ENCODE data around the gene SLC16A11. TPM values are rescaled to one million over a fixed set of nuclear protein-coding genes. Genes with fewer than 3 reads are reported as not detected.

Gene SLC16A11
- total RNA-seq, 2 donors from 2014 or later = 0.24 to 0.44 TPM

DNA sequence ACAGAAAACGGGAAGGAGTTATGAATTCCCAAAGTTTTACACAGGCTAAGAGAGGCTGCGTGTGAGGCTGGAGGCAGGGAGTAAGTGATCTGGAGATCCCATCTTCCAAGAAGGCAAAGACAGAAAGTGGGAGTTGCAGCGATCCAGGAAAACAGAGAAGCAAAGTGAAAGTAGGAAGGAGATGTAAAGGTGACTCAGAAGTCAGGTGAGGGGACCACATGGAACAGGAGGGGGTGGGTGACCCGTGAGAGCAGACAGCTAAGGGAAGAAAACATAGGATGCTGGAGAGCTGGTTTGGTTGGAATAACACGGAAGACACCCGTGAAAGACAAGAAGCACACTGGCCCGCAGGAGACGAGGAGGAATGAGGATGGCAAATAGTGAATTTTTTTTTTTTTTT lies 46.7 kb downstream of the SLC16A11 start:
- DNase-seq = no peak
- TF ChIP-seq, protein P1, sequence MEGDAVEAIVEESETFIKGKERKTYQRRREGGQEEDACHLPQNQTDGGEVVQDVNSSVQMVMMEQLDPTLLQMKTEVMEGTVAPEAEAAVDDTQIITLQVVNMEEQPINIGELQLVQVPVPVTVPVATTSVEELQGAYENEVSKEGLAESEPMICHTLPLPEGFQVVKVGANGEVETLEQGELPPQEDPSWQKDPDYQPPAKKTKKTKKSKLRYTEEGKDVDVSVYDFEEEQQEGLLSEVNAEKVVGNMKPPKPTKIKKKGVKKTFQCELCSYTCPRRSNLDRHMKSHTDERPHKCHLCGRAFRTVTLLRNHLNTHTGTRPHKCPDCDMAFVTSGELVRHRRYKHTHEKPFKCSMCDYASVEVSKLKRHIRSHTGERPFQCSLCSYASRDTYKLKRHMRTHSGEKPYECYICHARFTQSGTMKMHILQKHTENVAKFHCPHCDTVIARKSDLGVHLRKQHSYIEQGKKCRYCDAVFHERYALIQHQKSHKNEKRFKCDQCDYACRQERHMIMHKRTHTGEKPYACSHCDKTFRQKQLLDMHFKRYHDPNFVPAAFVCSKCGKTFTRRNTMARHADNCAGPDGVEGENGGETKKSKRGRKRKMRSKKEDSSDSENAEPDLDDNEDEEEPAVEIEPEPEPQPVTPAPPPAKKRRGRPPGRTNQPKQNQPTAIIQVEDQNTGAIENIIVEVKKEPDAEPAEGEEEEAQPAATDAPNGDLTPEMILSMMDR (conservative IDR thresholded peaks at IDR 0.05) = no peak
- no peak overlapping the region for H3K4me3 ChIP-seq (ENCODE audit: low read length)
- Mint-ChIP-seq H3K36me3 (ENCODE audit: low read depth) (peaks cover 44% of the 10 kb centered on the region), H3K9me3 (no peaks in the 10 kb centered on the region), H3K4me1 (no peaks in the 10 kb centered on the region), H3K27ac (no peak overlapping the region), H3K27me3 (ENCODE audit: insufficient read depth) (peaks cover 49% of the 10 kb centered on the region), H3K4me3 (no peak overlapping the region)
- H3K9ac ChIP-seq (ENCODE audit: extremely low read depth, low read length, poor library complexity, severe bottlenecking) = no peak overlapping the region
- H3K27ac ChIP-seq (ENCODE audit: low read depth, low read length) = no peak overlapping the region
- H3K4me1 ChIP-seq (ENCODE audit: control insufficient read depth, insufficient read depth, low read length) = no peaks in the 10 kb centered on the region
- H3K9me3 ChIP-seq (ENCODE audit: control insufficient read depth, low read length) = no peaks in the 10 kb centered on the region
- peaks cover 24% of the 10 kb centered on the region for H3K36me3 ChIP-seq (ENCODE audit: control insufficient read depth, insufficient read depth, low read length)
- H3K27me3 ChIP-seq (ENCODE audit: control insufficient read depth, insufficient read depth, low read length, poor library complexity, severe bottlenecking) = peaks cover 20% of the 10 kb centered on the region
- WGBS, 2 experiments (ENCODE audit: insufficient coverage in 1 of 2, insufficient read length in 1 of 2) = 95 to 100% methylated on average over 3 to 7 of the region's 8 CpGs

DNA sequence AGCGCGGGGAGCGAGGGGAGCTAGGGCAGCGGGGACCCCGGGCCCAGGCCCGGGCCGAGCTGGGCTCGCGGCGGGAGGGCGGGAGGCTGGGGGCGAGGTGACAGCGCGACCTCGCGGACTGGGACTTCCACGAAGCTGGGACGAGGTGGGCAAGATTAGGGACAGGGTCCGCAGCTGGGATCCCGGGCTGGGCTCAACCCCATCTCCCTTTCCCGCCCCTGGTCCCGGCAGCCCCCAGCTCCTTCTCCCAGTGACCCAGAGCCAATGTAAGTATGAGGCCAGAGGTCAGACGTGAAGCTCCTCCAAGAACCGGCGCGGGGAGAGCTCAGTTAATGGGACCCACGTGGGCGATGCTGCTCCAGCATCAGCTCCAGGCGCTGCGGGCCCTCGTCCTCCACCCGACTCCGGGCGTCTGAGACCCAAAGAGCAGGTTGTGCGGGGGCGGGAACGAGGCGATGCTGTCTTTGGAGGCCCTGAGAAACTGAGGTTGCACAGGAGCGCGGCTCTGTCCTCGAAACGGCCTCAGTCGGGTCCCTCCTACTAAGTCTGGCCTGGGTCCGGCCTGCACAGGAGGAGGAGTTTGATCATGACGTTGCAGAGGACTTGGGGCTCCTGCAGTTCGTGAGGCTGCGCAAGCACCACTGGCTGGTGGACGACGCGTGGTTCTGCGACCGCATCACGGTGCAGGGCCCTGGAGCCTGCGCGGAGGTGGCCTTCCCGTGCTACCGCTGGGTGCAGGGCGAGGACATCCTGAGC lies 47.5 kb downstream of the SLC16A11 start:
- Histone ChIP-seq H3K4me1 (ENCODE audit: control insufficient read depth, insufficient read depth, low read length) (no peaks in the 10 kb centered on the region), H3K27ac (ENCODE audit: low read depth, low read length) (no peak overlapping the region), H3K36me3 (ENCODE audit: control insufficient read depth, insufficient read depth, low read length) (peaks cover 17% of the 10 kb centered on the region), H3K4me3 (ENCODE audit: low read length) (no peak overlapping the region), H3K27me3 (ENCODE audit: control insufficient read depth, insufficient read depth, low read length, poor library complexity, severe bottlenecking) (peaks cover 20% of the 10 kb centered on the region), H3K9me3 (ENCODE audit: control insufficient read depth, low read length) (no peaks in the 10 kb centered on the region), H3K9ac (ENCODE audit: extremely low read depth, low read length, poor library complexity, severe bottlenecking) (no peak overlapping the region)
- peaks cover 38% of the 10 kb centered on the region for H3K36me3 Mint-ChIP-seq (ENCODE audit: low read depth)
- DNase-seq = peak; percentile 82
- H3K27ac Mint-ChIP-seq = no peak overlapping the region
- no peaks in the 10 kb centered on the region for H3K9me3 Mint-ChIP-seq
- no peaks in the 10 kb centered on the region for H3K4me1 Mint-ChIP-seq
- TF ChIP-seq, protein P1 (conservative IDR thresholded peaks at IDR 0.05) = no peak
- 70 to 80% methylated on average over 21 to 58 of the region's 58 CpGs for WGBS, 2 experiments (ENCODE audit: insufficient coverage in 1 of 2, insufficient read length in 1 of 2)
- peak overlapping the region; percentile 62 for H3K4me3 Mint-ChIP-seq
- peaks cover 56% of the 10 kb centered on the region for H3K27me3 Mint-ChIP-seq (ENCODE audit: insufficient read depth)

DNA sequence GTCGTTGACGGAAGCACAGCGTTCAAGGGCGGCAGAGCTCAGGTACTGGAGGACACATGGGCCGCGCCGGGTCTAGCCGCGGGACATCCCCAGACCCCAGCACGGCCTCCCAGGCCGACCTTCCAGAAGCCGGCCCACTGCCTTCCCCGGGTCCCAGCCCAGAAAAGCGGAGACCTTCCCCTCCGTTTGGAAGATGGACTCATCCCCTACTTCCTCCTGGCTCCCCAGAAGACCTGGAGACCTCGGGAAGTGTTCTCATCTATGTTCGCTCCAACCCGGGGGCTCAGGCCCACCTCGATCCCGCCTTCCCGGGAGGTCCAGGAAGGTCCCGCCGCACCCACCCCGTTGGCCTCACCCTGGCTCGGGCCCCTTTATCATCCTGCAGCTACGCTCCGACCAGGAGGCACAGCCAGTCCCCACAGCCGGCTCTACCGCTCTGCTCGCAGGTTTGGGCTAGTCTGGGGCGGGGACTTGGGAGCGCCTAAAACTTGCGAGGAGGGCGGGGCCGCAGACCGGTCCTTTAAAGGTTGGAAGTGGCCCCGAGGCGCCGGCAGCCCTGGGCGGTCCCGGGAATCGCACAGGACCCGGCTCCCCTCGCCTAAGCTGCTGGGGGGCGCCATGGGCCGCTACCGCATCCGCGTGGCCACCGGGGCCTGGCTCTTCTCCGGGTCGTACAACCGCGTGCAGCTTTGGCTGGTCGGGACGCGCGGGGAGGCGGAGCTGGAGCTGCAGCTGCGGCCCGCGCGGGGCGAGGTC lies 48.2 kb downstream of the SLC16A11 start, which contains the start of gene ALOX12:
Gene ALOX12, plus strand, starts transcription at position 550 of the 756 bp plus-strand sequence. Its CDS starts 69 bp downstream, at position 619.
- H3K9ac ChIP-seq (ENCODE audit: extremely low read depth, low read length, poor library complexity, severe bottlenecking) = no peak within 1 kb of the TSS
- peak within 1 kb of the TSS; percentile 62 for H3K4me3 Mint-ChIP-seq
- H3K9me3 Mint-ChIP-seq = no peaks in the 10 kb centered on the region
- 31 to 52% methylated on average over 30 to 64 of the region's 64 CpGs for WGBS, 2 experiments (ENCODE audit: insufficient coverage in 1 of 2, insufficient read length in 1 of 2)
- no peaks in the 10 kb centered on the region for H3K4me1 ChIP-seq (ENCODE audit: control insufficient read depth, insufficient read depth, low read length)
- H3K4me3 ChIP-seq (ENCODE audit: low read length) = no peak within 1 kb of the TSS
- peaks cover 33% of the 10 kb centered on the region for H3K36me3 Mint-ChIP-seq (ENCODE audit: low read depth)
- no peak within 1 kb of the TSS for H3K27ac ChIP-seq (ENCODE audit: low read depth, low read length)
- H3K9me3 ChIP-seq (ENCODE audit: control insufficient read depth, low read length) = no peaks in the 10 kb centered on the region
- H3K27me3 ChIP-seq (ENCODE audit: control insufficient read depth, insufficient read depth, low read length, poor library complexity, severe bottlenecking) = peaks cover 20% of the 10 kb centered on the region
- no peak within 1 kb of the TSS for H3K27ac Mint-ChIP-seq
- TF ChIP-seq, protein P1 (conservative IDR thresholded peaks at IDR 0.05) = no peak
- H3K27me3 Mint-ChIP-seq (ENCODE audit: insufficient read depth) = peaks cover 58% of the 10 kb centered on the region
- peaks cover 14% of the 10 kb centered on the region for H3K36me3 ChIP-seq (ENCODE audit: control insufficient read depth, insufficient read depth, low read length)
- no peaks in the 10 kb centered on the region for H3K4me1 Mint-ChIP-seq
- peak; percentile 93 for DNase-seq
